PFSK-1 (cell line): ENCODE measurements around the gene PANX2.

Experiments used
- FOXP2 ChIP-seq: optimal IDR thresholded peaks from 2 replicates; pipeline ENCODE3; 2011; ENCODE audit warnings: borderline replicate concordance, control low read depth, inconsistent platforms; ENCODE audit not compliant: insufficient read depth; ENCODE audit errors: extremely low read length, extremely low read depth
- POLR2AphosphoS5 ChIP-seq: IDR thresholded peaks from 2 replicates; pipeline ENCODE4 v1.6.1; 2012; ENCODE audit warnings: low read depth, mild to moderate bottlenecking, control low read depth, low read length, moderate library complexity
- SIN3A ChIP-seq: IDR thresholded peaks from 2 replicates; pipeline ENCODE4 v1.6.1; 2012; ENCODE audit warnings: mild to moderate bottlenecking, low read length, moderate library complexity, borderline replicate concordance; ENCODE audit not compliant: insufficient read depth
- TAF1 ChIP-seq: IDR thresholded peaks from 2 replicates; pipeline ENCODE4 v1.6.1; 2012; ENCODE audit warnings: low read length, control low read depth, borderline replicate concordance; ENCODE audit not compliant: insufficient read depth
- TF ChIP-seq, protein P1 (sequence below), 2 experiments: IDR thresholded peaks; 2 replicates each; pipeline versions ENCODE4 v1.6.1 to v1.8.0; 2011 to 2012; ENCODE audit warnings: low read depth in 2 of 2, low read length in 2 of 2, control low read depth in 1 of 2, inconsistent platforms in 1 of 2, mild to moderate bottlenecking in 1 of 2, moderate library complexity in 1 of 2; ENCODE audit not compliant: insufficient read depth in 1 of 2

The PANX2 gene

DNA sequence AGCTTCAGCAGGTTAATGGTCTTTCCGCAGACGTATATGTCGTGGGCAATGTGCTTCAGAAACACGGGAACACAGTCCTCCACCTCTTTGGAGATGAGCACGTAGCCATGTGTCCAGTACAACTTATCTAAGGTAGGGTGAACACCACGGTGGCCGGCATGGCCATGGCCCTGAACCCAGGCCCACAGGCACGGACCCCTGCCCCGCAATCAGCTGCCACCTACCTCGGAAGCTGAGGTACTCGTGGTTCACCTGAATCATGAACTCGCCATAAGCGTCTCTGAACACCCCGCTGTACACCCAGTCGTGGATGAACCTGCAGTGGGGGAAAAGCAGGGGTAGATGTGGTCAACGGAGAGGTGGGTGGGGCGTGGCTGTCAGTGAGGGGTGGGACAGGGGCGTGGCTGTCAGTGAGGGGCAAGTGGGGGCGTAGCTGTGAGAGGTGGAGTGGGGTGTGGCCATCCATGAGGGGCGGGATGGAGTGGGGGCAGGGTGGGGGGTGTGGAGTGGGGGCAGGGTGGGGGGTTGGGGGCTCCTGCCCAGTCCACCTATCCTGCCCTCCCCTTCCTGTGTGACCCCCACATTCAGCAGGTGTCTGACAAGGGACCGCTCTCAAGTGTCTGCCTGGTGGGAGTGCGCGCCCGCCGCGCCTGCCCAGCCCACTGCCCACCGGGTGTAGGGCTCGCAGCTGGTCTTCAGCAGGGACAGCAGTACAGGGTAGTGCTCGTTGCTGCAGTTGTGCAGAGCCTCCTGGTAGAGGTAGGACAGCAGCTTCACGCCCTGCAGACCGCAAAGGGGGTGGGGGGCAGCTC is 55.7 kb downstream of the PANX2 start:
- TF ChIP-seq POLR2AphosphoS5: no peak
- no peak for TF ChIP-seq TAF1
- no peak for TF ChIP-seq FOXP2
- TF ChIP-seq, protein P1, sequence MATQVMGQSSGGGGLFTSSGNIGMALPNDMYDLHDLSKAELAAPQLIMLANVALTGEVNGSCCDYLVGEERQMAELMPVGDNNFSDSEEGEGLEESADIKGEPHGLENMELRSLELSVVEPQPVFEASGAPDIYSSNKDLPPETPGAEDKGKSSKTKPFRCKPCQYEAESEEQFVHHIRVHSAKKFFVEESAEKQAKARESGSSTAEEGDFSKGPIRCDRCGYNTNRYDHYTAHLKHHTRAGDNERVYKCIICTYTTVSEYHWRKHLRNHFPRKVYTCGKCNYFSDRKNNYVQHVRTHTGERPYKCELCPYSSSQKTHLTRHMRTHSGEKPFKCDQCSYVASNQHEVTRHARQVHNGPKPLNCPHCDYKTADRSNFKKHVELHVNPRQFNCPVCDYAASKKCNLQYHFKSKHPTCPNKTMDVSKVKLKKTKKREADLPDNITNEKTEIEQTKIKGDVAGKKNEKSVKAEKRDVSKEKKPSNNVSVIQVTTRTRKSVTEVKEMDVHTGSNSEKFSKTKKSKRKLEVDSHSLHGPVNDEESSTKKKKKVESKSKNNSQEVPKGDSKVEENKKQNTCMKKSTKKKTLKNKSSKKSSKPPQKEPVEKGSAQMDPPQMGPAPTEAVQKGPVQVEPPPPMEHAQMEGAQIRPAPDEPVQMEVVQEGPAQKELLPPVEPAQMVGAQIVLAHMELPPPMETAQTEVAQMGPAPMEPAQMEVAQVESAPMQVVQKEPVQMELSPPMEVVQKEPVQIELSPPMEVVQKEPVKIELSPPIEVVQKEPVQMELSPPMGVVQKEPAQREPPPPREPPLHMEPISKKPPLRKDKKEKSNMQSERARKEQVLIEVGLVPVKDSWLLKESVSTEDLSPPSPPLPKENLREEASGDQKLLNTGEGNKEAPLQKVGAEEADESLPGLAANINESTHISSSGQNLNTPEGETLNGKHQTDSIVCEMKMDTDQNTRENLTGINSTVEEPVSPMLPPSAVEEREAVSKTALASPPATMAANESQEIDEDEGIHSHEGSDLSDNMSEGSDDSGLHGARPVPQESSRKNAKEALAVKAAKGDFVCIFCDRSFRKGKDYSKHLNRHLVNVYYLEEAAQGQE (IDR thresholded peaks at IDR 0.05; ENCODE audit: insufficient read depth in 1 of 2, low read depth in 2 of 2, low read length in 2 of 2): no peak
- TF ChIP-seq SIN3A: no peak

DNA sequence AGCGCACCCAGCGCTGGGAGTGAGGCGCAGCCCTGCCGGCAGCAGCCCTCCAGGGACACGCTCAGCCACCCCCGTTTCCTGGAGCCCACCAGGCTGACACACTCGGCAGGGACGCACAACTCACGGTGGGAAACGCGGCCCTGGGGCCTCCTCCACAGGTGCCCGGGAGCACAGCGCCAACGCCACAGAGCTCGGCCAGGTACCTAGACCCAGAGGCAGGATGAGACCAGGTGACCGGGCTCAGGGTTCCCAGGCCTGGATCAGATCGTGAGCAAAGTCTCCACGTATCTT is 56.3 kb downstream of the PANX2 start:
- TF ChIP-seq FOXP2 (no peak), SIN3A (no peak), POLR2AphosphoS5 (no peak), TAF1 (no peak)
- TF ChIP-seq, protein P1 (IDR thresholded peaks at IDR 0.05; ENCODE audit: insufficient read depth in 1 of 2, low read depth in 2 of 2, low read length in 2 of 2): no peak

DNA sequence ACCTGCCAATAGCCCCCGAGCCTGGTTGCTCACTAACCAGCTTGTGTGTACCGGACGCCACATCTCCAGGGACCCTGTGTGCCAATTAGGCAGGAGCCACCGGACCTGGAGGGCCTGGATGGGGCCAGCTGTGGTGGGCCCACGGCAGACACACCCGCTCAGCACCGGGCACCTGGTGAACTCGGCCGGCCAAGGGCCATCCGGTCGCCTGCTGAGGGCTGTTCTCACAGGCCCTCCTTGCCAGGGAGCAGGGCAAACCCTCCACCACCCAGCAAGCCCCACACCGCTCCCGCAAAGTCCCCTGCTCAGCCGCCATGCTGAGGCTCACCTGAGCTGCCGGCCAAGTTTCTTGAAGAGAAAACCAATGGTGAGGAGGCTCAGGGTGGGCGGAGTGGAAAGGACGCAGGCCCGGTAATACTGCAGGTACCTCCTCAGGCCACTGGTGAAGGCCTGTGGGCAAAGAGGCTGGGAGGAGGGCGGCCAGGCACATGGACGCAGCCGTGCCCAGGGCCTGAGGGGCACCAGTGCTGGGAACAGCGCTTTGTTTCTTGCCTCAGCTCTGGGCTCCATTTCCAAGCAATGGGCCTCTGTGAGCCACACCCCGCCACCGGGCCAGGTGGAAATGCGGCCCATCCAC is 57.2 kb downstream of the PANX2 start:
- TF ChIP-seq SIN3A: no peak
- TF ChIP-seq TAF1: no peak
- no peak for TF ChIP-seq POLR2AphosphoS5
- TF ChIP-seq, protein P1 (IDR thresholded peaks at IDR 0.05; ENCODE audit: insufficient read depth in 1 of 2, low read depth in 2 of 2, low read length in 2 of 2): no peak
- TF ChIP-seq FOXP2: no peak

DNA sequence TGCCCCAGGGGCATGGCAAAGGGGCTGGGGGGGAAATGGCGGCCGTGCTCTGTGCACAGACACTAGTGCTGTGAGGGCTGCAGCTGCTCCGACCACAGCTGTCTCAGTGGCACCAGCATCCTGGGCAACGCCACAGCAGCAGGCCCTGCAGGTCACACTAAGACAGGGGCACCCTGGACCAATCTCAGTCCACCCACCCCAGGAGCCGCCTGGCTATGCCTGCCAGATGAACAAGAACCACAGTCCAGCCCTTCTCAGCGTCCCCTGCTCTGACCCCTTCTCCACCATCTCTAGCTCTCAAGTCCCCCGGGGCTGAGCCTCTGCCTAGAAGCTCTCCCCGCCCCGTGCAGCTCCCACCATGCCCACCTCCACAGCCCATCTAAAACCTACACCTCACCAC is 57.8 kb downstream of the PANX2 start:
- no peak for TF ChIP-seq TAF1
- no peak for TF ChIP-seq SIN3A
- TF ChIP-seq POLR2AphosphoS5: no peak
- TF ChIP-seq, protein P1 (IDR thresholded peaks at IDR 0.05; ENCODE audit: insufficient read depth in 1 of 2, low read depth in 2 of 2, low read length in 2 of 2): no peak
- TF ChIP-seq FOXP2: no peak
